GM20000 (cell line): ENCODE data around the gene MLXIP.
"Not testable (repeated sequence)": the region's sequence is repeated elsewhere in the genome, so short reads cannot be mapped to it uniquely, and the experiment has no call there.

Experiments used
- DNase-seq: peaks from one replicate; pipeline ENCODE4 v3.0.0; 2012; ENCODE audit warnings: low spot score
- TF ChIP-seq, protein P1 (sequence below): IDR thresholded peaks from 2 replicates; pipeline ENCODE4 v1.5.1; 2012; ENCODE audit warnings: mild to moderate bottlenecking, control low read depth; ENCODE audit errors: extremely low read depth, missing control alignments

Gene MLXIP

DNA sequence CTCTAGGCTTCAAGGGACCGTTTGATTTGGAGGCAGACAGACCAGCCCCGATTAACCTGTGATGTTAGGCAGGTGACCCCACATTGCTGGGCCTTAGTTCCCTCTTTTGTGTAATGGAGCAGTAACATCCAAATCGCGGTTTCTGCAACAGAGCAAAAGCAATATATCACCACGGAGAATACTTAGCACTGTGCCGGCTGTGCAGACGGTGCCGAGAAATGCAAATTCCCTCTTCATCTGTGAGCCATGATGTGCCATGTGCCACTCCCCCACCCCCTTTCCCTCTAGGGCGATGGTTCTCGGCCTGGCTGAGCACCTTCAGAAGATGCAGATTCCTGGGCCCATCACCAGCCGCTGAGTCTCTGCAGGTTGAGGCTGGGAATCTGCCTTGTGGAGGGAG lies 46.0 kb upstream of the MLXIP start:
- TF ChIP-seq, protein P1, sequence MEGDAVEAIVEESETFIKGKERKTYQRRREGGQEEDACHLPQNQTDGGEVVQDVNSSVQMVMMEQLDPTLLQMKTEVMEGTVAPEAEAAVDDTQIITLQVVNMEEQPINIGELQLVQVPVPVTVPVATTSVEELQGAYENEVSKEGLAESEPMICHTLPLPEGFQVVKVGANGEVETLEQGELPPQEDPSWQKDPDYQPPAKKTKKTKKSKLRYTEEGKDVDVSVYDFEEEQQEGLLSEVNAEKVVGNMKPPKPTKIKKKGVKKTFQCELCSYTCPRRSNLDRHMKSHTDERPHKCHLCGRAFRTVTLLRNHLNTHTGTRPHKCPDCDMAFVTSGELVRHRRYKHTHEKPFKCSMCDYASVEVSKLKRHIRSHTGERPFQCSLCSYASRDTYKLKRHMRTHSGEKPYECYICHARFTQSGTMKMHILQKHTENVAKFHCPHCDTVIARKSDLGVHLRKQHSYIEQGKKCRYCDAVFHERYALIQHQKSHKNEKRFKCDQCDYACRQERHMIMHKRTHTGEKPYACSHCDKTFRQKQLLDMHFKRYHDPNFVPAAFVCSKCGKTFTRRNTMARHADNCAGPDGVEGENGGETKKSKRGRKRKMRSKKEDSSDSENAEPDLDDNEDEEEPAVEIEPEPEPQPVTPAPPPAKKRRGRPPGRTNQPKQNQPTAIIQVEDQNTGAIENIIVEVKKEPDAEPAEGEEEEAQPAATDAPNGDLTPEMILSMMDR = no peak
- DNase-seq = no peak

DNA sequence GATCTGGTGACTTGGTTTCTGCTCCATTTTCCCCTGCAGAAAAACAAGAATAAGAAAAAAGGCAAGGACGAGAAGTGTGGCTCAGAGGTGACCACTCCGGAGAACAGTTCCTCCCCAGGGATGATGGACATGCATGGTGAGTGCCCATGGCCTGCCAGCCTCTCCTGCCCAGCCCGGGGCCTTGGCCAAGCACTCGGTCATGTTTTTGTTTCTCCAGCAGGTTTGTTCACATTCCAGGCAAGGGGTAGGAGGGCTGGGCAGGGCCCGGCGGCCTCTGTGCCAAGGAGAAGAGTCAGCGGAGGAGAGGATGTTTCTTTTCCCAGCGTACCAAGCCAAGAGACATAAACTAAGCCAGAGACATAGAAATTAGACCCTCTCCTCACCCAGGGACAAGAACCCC lies 43.3 kb upstream of the MLXIP start:
- TF ChIP-seq, protein P1 = no peak
- no peak for DNase-seq

DNA sequence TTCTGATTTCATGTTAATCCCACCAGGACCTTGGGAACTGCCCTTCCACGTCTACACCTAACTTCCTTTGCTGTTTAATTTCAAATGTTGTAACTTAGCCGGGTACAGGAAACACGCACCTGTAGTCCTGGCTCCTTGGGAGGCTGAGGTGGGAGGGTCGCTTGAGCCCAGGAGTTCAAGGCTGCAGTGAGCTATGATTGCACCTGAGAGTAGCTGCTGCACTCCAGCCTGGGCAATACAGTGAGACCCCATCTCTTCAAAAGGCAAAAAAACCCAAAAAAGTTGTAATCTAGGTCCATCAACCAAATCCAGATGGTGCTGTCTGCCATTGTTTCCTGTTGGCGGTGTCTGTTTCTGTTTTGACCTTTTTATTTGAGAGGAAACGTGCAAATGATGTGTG lies 42.4 kb upstream of the MLXIP start:
- no peak for DNase-seq
- TF ChIP-seq, protein P1 = no peak

DNA sequence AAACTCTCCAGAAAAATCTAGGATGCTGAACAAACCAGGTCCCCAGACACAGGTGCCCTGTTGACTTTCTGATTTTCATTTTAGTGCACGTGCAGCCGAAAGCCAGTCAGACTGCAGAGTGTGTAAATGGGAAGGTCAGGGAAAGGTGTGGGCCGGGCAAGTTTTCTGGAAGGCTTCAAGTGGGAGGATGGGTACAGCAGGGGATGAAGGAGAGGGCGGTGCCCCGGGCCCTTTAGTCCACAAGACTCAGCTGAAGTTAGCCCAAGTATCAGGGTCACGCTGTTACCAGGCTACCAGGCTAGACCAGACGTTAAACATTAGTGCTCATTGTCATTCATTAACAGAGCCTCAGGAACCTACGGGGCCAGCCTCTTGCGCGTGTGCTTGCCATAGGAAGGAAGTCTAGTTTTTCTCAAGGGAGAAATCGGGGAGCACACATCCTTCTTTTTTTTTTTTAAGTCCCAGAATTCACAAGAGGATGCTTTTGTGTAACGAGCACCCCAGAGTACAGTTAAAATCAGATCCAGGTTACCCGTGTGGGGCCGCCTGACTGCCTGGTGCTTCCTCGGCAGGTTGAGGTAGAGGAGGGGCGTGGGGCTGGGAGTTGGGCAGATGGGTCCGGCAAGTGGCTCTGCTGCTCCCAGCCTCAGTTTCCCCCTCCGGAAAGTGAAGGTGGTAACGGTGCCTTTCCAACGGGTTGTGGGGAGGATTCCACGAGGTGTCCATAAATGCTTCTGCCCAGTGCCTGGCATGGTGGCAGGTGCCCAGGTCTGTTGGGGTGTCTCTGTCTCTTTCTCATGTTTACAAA lies 37.8 kb upstream of the MLXIP start:
- TF ChIP-seq, protein P1 = no peak
- DNase-seq = no peak

DNA sequence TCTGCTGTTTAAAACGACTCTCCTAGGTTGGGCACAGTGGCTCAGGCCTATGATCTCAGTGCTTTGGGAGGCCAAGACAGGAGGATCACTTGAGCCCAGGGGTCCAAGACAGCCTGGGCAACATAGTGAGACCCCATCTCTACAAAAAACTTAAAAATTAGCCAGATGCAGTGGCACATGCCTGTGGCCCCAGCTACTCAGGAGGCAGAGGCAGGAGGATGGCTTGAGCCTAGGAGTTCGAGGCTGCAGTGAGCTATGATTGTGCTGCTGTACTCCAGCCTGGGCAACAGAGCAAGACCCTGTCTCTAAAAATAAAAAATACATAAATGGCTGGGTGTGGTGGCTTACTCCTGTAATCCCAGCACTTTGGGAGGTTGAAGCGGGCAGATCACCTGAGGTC lies 37.1 kb upstream of the MLXIP start:
- DNase-seq = not testable (repeated sequence)

DNA sequence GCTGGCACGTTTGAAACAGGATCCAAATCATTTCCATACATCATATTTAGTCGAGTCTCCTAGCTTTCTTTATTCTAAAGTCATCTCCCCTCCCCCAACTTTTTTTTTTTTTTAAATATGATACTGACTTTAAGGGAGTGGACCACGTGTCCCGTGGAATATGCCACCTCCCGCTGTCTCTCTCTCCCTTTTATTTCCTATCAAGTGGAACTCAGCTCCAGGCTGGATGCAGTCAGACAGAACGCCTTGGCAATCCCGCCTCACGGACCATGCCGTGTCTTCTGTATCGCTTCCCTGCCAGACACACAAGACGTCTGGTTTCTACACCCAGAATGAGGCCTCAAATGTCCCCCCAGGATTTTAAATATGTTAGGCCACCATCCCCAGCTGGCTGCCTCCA lies 35.6 kb upstream of the MLXIP start:
- TF ChIP-seq, protein P1 = no peak
- no peak for DNase-seq

DNA sequence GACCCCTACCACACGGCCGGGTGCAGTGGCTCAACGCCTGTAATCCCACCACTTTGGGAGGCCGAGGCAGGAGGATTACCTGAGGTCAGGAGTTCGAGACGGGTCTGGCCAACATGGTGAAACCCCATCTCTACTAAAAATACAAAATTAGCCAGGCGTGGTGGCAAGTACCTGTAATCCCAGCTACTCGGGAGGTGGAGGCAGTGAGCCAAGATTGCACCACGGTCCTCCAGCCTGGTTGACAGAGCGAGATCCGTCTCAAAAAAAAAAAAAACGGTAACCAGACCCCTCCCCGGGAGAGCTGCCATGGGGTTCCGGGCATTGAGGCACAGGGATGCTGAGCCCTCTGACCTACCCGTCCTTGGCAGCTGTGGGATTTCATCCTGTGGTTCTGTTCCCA lies 35.1 kb upstream of the MLXIP start:
- no peak for DNase-seq
- TF ChIP-seq, protein P1 = no peak

DNA sequence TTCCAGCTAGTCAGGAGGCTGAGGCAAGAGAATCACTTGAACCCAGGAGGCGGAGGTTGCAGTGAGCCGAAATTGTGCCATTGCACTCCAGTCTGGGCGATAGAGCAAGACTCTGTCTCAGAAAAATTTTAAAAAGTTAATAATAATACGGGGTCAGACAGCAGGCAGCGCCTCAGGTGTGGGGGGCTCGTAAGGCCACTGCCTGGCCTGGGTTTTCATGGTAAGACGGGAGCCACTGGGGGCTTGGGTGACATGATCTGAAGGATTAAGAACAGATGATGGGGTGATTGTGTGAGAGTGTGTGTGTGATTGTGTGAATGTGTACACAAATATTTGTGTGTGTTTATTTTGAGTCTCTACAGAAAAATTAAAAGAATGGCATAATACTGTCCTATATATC lies 33.3 kb upstream of the MLXIP start:
- no peak for DNase-seq
- TF ChIP-seq, protein P1 = no peak
